ENCODE measurements around the gene AGPAT3. TPM values are rescaled to one million over a fixed set of nuclear protein-coding genes. Genes with fewer than 3 reads are reported as not detected.

AGPAT3 gene
- total and polyA plus RNA-seq, 2 donors (not counting 3 experiments of a cell fraction or from before 2014, with no cell fraction given) = 39.9 to 76.7 TPM

DNA sequence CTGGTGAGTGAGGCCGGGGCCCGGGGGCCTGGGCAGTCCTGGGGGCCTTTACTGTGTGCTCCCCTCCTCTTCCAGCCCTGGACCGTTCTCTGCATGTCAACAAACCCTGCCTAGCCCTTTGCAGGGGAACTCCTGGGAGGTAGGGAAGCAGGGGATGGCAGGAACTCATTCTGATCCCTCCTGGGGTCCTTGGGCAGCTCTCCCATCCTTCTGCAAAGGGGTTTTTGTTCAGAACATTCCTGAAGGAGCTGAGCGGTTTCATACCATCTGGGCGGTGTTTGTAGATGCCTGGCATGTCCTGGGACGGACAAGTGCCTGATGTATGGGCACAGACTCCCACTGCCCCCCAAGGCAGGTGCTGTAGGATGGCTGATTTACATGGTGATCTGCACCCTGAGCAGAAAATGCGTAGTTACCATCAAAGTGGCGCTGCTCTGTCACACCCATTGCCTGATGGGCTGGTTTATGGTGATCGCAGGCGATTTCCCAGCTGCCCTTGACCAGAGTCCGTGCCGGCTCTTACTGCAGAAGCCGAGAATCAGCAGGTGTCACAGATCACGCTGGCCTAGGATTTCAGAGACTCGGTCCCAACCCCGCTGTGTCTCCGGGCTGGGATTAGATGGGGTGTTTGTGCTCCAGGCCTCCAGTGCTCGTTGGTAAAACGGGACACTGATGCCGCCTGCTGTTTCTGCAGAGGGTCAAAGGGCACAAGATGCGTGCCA, 75.5 kb downstream of the AGPAT3 start:
- FAIRE-seq = no peak
- dilution Hi-C loops (cut with MboI; ENCODE audit: extremely low pct_ligation_motif_present, low sequenced_read_pairs) = no loop called here
- H2AFZ ChIP-seq (ENCODE audit: low read depth, low read length) = no peak overlapping the region
- H3K79me2 ChIP-seq (ENCODE audit: control insufficient read depth, insufficient read depth, low read length) = peaks cover 12% of the 10 kb centered on the region
- peaks cover 0 to 2% of the 10 kb centered on the region in 2 experiments for H3K36me3 ChIP-seq (ENCODE audit: control insufficient read depth in 2 of 2, extremely low read depth in 1 of 2, insufficient read depth in 2 of 2, low read length in 2 of 2)
- H3K27me3 ChIP-seq (ENCODE audit: control insufficient read depth in 2 of 2, insufficient read depth in 2 of 2, low read length in 2 of 2) = no peaks in the 10 kb centered on the region
- ChIA-PET CTCF (interaction anchor here (1.1 to 3.9 kb wide), 10 partner anchors 9 to 132 kb away, joined by 3 to 41 read pairs (median 3); no protein-coding TSS in a partner anchor), POLR2A (no interaction called here)
- H3K4me2 ChIP-seq (ENCODE audit: insufficient read depth, low read length) = no peak overlapping the region
- BruUV-seq (replicated peaks) = no TSS peak
- H3K9me1 ChIP-seq (replicated peaks; ENCODE audit: control insufficient read depth, extremely low read depth, insufficient read depth, low read length) = no peaks in the 10 kb centered on the region
- H4K20me1 ChIP-seq (replicated peaks; ENCODE audit: control insufficient read depth, extremely low read depth, insufficient read depth, low read length) = no peaks in the 10 kb centered on the region
- H3K9me3 ChIP-seq (replicated peaks; ENCODE audit: control insufficient read depth, insufficient read depth, low read length) = no peaks in the 10 kb centered on the region
- no peak for DNase-seq (ENCODE audit: low read depth, low spot score)
- H3K4me1 ChIP-seq (ENCODE audit: control insufficient read depth, extremely low read depth, insufficient read depth, low read length) = peaks cover 5% of the 10 kb centered on the region
- TF ChIP-seq, protein P1, sequence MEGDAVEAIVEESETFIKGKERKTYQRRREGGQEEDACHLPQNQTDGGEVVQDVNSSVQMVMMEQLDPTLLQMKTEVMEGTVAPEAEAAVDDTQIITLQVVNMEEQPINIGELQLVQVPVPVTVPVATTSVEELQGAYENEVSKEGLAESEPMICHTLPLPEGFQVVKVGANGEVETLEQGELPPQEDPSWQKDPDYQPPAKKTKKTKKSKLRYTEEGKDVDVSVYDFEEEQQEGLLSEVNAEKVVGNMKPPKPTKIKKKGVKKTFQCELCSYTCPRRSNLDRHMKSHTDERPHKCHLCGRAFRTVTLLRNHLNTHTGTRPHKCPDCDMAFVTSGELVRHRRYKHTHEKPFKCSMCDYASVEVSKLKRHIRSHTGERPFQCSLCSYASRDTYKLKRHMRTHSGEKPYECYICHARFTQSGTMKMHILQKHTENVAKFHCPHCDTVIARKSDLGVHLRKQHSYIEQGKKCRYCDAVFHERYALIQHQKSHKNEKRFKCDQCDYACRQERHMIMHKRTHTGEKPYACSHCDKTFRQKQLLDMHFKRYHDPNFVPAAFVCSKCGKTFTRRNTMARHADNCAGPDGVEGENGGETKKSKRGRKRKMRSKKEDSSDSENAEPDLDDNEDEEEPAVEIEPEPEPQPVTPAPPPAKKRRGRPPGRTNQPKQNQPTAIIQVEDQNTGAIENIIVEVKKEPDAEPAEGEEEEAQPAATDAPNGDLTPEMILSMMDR (IDR thresholded peaks at IDR 0.05; ENCODE audit: extremely low read depth in 1 of 2, insufficient read depth in 1 of 2, low read depth in 1 of 2, low read length in 2 of 2) = no peak
- no peak for TF ChIP-seq FOS (IDR thresholded peaks at IDR 0.05; ENCODE audit: borderline replicate concordance, insufficient read depth, low read length)
- TF ChIP-seq, protein P2, sequence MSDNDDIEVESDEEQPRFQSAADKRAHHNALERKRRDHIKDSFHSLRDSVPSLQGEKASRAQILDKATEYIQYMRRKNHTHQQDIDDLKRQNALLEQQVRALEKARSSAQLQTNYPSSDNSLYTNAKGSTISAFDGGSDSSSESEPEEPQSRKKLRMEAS (IDR thresholded peaks at IDR 0.05; ENCODE audit: insufficient read depth, insufficient read length) = no peak
- TF ChIP-seq POLR2A (IDR thresholded peaks at IDR 0.05; ENCODE audit: low read depth, low read length) = no peak
- H3K4me3 ChIP-seq (replicated peaks in 1 of 3; ENCODE audit: insufficient read depth in 1 of 3, low read depth in 1 of 3, low read length in 3 of 3) = no peak overlapping the region
- intact Hi-C loops (cut with micrococcal nuclease) = no loop called here
- H3K27ac ChIP-seq (ENCODE audit: insufficient read depth, low read depth, low read length) = no peak overlapping the region
- H3K9ac ChIP-seq (replicated peaks; ENCODE audit: extremely low read depth, insufficient read depth, low read length) = no peak overlapping the region

DNA sequence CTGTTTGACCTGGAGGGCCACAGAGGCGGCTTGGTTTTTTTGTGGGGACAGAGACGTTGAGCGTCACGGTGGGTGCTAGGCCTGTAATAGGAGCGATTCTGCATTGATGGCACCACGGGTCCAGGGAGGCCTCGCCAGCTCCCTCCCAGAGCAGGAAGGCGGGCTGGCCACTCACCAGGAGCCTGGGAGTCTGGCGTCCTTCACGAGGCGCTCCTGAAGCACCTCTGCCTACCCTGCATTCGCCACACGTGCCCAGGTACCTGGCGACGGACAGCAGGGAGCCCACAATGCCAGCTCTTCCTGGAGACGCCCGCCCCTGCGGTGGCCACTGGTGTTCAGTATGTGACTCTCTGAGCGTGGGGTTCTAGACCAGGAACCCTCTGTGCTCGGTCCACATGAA, 77.2 kb downstream of the AGPAT3 start:
- Histone ChIP-seq H3K27me3 (ENCODE audit: control insufficient read depth in 2 of 2, insufficient read depth in 2 of 2, low read length in 2 of 2) (no peaks in the 10 kb centered on the region), H3K36me3 (ENCODE audit: control insufficient read depth in 2 of 2, extremely low read depth in 1 of 2, insufficient read depth in 2 of 2, low read length in 2 of 2) (peaks cover 0 to 4% of the 10 kb centered on the region in 2 experiments), H2AFZ (ENCODE audit: low read depth, low read length) (no peak overlapping the region), H3K27ac (ENCODE audit: insufficient read depth, low read depth, low read length) (no peak overlapping the region), H3K4me1 (ENCODE audit: control insufficient read depth, extremely low read depth, insufficient read depth, low read length) (peaks cover 5% of the 10 kb centered on the region), H3K4me2 (ENCODE audit: insufficient read depth, low read length) (no peak overlapping the region), H3K4me3 (replicated peaks in 1 of 3; ENCODE audit: insufficient read depth in 1 of 3, low read depth in 1 of 3, low read length in 3 of 3) (no peak overlapping the region), H4K20me1 (replicated peaks; ENCODE audit: control insufficient read depth, extremely low read depth, insufficient read depth, low read length) (no peaks in the 10 kb centered on the region), H3K9me3 (replicated peaks; ENCODE audit: control insufficient read depth, insufficient read depth, low read length) (no peaks in the 10 kb centered on the region), H3K79me2 (ENCODE audit: control insufficient read depth, insufficient read depth, low read length) (peaks cover 14% of the 10 kb centered on the region), H3K9ac (replicated peaks; ENCODE audit: extremely low read depth, insufficient read depth, low read length) (no peak overlapping the region), H3K9me1 (replicated peaks; ENCODE audit: control insufficient read depth, extremely low read depth, insufficient read depth, low read length) (no peaks in the 10 kb centered on the region)
- no peak for DNase-seq (ENCODE audit: low read depth, low spot score)
- dilution Hi-C loops (cut with MboI; ENCODE audit: extremely low pct_ligation_motif_present, low sequenced_read_pairs) = no loop called here
- ChIA-PET CTCF (interaction anchor here (0.7 to 3.9 kb wide), 5 partner anchors 11 to 131 kb away, joined by 3 to 41 read pairs (median 7); no protein-coding TSS in a partner anchor), POLR2A (no interaction called here)
- TF ChIP-seq, protein P1 (IDR thresholded peaks at IDR 0.05; ENCODE audit: extremely low read depth in 1 of 2, insufficient read depth in 1 of 2, low read depth in 1 of 2, low read length in 2 of 2) = no peak
- TF ChIP-seq POLR2AphosphoS5 (IDR thresholded peaks at IDR 0.05; ENCODE audit: insufficient read depth, low read depth, low read length) (no peak), EZH2 (IDR thresholded peaks at IDR 0.05; ENCODE audit: borderline replicate concordance, low read depth, low read length, severe bottlenecking) (no peak), FOS (IDR thresholded peaks at IDR 0.05; ENCODE audit: borderline replicate concordance, insufficient read depth, low read length) (no peak)
- TF ChIP-seq, protein P2 (IDR thresholded peaks at IDR 0.05; ENCODE audit: insufficient read depth, insufficient read length) = no peak
- intact Hi-C loops (cut with micrococcal nuclease) = no loop called here
- no TSS peak for BruUV-seq (replicated peaks)
- FAIRE-seq = no peak
